B cell (primary cell): ENCODE data around the gene MEG3. TPM values are rescaled to one million over a fixed set of nuclear protein-coding genes. Genes with fewer than 3 reads are reported as not detected.

ENCODE experiments used
- ATAC-seq: fragments of 200-7000 bp; cut with Tn5 transposase; one replicate; pipeline ENCODE4 v1.10.0; 2021; ENCODE audit warnings: low read depth, mild to moderate bottlenecking, moderate number of reproducible peaks, moderate library complexity
- CTCF ChIA-PET: fragments of 350-600 bp; sonication (Branson Sonifier 250); formaldehyde crosslinking; loops from one replicate; lab custom pipeline; 2021; ENCODE audit warnings: antibody characterized with exemption, inconsistent platforms; lab: Charles Lee
- POLR2A ChIA-PET: fragments of 350-600 bp; sonication (Branson Sonifier 250); formaldehyde crosslinking; loops from one replicate; lab custom pipeline; 2021; ENCODE audit warnings: antibody characterized with exemption; lab: Charles Lee
- DNase-seq: peaks from one replicate; pipeline ENCODE4 v3.0.0; 2013
- H2AFZ ChIP-seq: 2 replicates; pipeline ENCODE4 v1.6.1; 2012; ENCODE audit warnings: mild to moderate bottlenecking, low read depth, low read length; ENCODE audit not compliant: insufficient read depth, poor library complexity, severe bottlenecking
- H3K27ac ChIP-seq, 2 donors: 1 replicate in 1 of 2; 2 replicates in 1 of 2; pipeline ENCODE4 v1.5.1; 2012 to 2013; ENCODE audit warnings: low read length in 2 of 2, mild to moderate bottlenecking in 2 of 2, moderate library complexity in 1 of 2
- H3K27me3 ChIP-seq, 4 experiments: fragments of 200-600 bp in 1 of 4; sonication (generic) in 1 of 4; replicated peaks in 1 of 4; 1 replicate in 2 of 4; 2 replicates in 2 of 4; pipeline versions ENCODE4 v1.6.1 to v1.7.0; 2013 to 2016; ENCODE audit warnings: low read length in 3 of 4, mild to moderate bottlenecking in 2 of 4, mixed read lengths in 1 of 4, moderate library complexity in 1 of 4; ENCODE audit not compliant: insufficient read depth in 4 of 4, control insufficient read depth in 3 of 4; ENCODE audit errors: control extremely low read depth in 1 of 4
- H3K36me3 ChIP-seq, 2 experiments: replicated peaks in 1 of 2; 1 replicate in 1 of 2; 2 replicates in 1 of 2; pipeline versions ENCODE4 v1.6.1 to v1.7.1; 2013; ENCODE audit warnings: low read length in 1 of 2; ENCODE audit not compliant: insufficient read depth in 2 of 2, control insufficient read depth in 1 of 2; ENCODE audit errors: control extremely low read depth in 1 of 2, extremely low read depth in 1 of 2
- H3K4me1 ChIP-seq, 2 donors: fragments of 200-600 bp in 1 of 2; sonication (generic) in 1 of 2; 1 replicate in 1 of 2; 2 replicates in 1 of 2; pipeline versions ENCODE4 v1.5.1 to v1.6.1; 2013 to 2017; ENCODE audit warnings: low read length in 2 of 2; ENCODE audit not compliant: control insufficient read depth in 2 of 2, insufficient read depth in 2 of 2
- H3K4me2 ChIP-seq: replicated peaks from 2 replicates; pipeline ENCODE3; 2012; ENCODE audit warnings: mild to moderate bottlenecking, low read depth, low read length; ENCODE audit not compliant: poor library complexity, severe bottlenecking
- H3K4me3 ChIP-seq, 5 experiments: fragments of 200-600 bp in 1 of 5; sonication (generic) in 1 of 5; 1 replicate in 3 of 5; 2 replicates in 2 of 5; pipeline versions ENCODE4 v1.5.1 to v1.7.0; 2011 to 2016; ENCODE audit warnings: low read length in 4 of 5, mild to moderate bottlenecking in 4 of 5, low read depth in 2 of 5, control low read depth in 1 of 5, moderate library complexity in 1 of 5; ENCODE audit not compliant: insufficient read depth in 1 of 5; ENCODE audit errors: control extremely low read depth in 1 of 5, extremely low read depth in 1 of 5
- H3K79me2 ChIP-seq: fragments of 200-600 bp; sonication (generic); one replicate; pipeline ENCODE4 v1.6.0; 2016; ENCODE audit warnings: low read length; ENCODE audit not compliant: control insufficient read depth, insufficient read depth
- H3K9ac ChIP-seq: fragments of 200-600 bp; sonication (generic); 2 replicates; pipeline ENCODE4 v1.6.1; 2017; ENCODE audit warnings: mild to moderate bottlenecking, low read length, moderate library complexity
- H3K9me3 ChIP-seq, 3 donors: one replicate each; pipeline versions ENCODE4 v1.6.1 to v1.7.1; 2013; ENCODE audit warnings: low read length in 2 of 3; ENCODE audit not compliant: control insufficient read depth in 2 of 3, insufficient read depth in 1 of 3; ENCODE audit errors: control extremely low read depth in 1 of 3
- H4K20me1 ChIP-seq: 2 replicates; pipeline ENCODE4 v1.6.0; 2012; ENCODE audit warnings: mild to moderate bottlenecking, low read length; ENCODE audit not compliant: insufficient read depth, control insufficient read depth, poor library complexity, severe bottlenecking
- H3K27ac Mint-ChIP-seq: one replicate; pipeline ENCODE4 v1.8.0; 2021; ENCODE audit warnings: mixed read lengths
- H3K27me3 Mint-ChIP-seq: one replicate; pipeline ENCODE4 v1.8.0; 2021; ENCODE audit warnings: mixed read lengths
- H3K4me1 Mint-ChIP-seq: one replicate; pipeline ENCODE4 v1.8.0; 2021; ENCODE audit warnings: mixed read lengths
- H3K4me3 Mint-ChIP-seq: one replicate; pipeline ENCODE4 v1.8.0; 2021; ENCODE audit warnings: mixed read lengths
- H3K9me3 Mint-ChIP-seq: one replicate; pipeline ENCODE4 v1.8.0; 2022; ENCODE audit warnings: mixed read lengths; ENCODE audit not compliant: insufficient read depth
- CTCF ChIP-seq: fragments of 200-600 bp; IDR thresholded peaks from one replicate; pipeline ENCODE4 v1.8.0; 2022; ENCODE audit warnings: antibody characterized with exemption, mild to moderate bottlenecking
- EZH2 ChIP-seq: IDR thresholded peaks from 2 replicates; pipeline ENCODE4 v1.6.1; 2012; ENCODE audit warnings: borderline replicate concordance, low read depth, mild to moderate bottlenecking, moderate library complexity, low read length; ENCODE audit not compliant: insufficient read depth, poor library complexity, severe bottlenecking
- WGBS: methylation state at CpG from one replicate; pipeline ENCODE4 v1.1.5; 2013; ENCODE audit warnings: missing lambda C conversion rate; ENCODE audit not compliant: insufficient coverage; 5-methylcytosine and 5-hydroxymethylcytosine counted together
- intact Hi-C: fragments of 100-400 bp; cut with micrococcal nuclease; formaldehyde crosslinking; loops from one replicate; pipeline ENCODE4 v1.10.0; 2022
- polyA plus RNA-seq: library from polyadenylated mRNA; depleted of rRNA; stranded (reverse); fragments of >200 nt; gene quantifications from 2 replicates; pipeline ENCODE4 v1.2.3, GENCODE V29; 2012
- total RNA-seq, 2 donors: library from RNA; stranded (reverse); fragments of 120-200 nt in 1 of 2; gene quantifications; 1 replicate in 1 of 2; 2 replicates in 1 of 2; pipeline versions ENCODE4 v1.2.3 to v1.2.4, GENCODE V29; 2013 to 2022

Gene MEG3
- total and polyA plus RNA-seq, 2 donors (not counting 1 experiment from before 2014, with no cell fraction given) = 0.13 TPM; not detected in 1

DNA sequence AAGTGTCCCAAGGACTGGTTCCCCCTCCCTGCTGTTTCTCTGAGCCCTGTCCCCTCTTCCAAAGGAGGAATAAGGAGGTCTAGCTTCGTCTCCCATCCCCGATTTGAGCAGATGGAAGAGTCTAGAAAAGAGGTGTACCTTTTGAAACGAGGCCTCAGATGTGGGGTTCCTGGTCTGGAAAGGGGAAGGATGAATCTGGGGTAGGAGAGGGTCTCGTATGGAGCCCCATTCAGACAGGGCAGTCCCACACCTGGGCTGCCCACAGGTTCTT is 13.3 kb downstream of the MEG3 start:
- H2AFZ ChIP-seq = no peak overlapping the region
- peaks cover 0 to 2% (median 0%) of the 10 kb centered on the region in 3 donors for H3K9me3 ChIP-seq
- ATAC-seq (no peak), DNase-seq (no peak)
- CTCF ChIA-PET = no interaction called here
- no peaks in the 10 kb centered on the region for H3K9me3 Mint-ChIP-seq
- POLR2A ChIA-PET = no interaction called here
- WGBS = 55% methylated on average over 2 of the region's 4 CpGs
- H3K9ac ChIP-seq = no peak overlapping the region
- no peaks in the 10 kb centered on the region for H3K79me2 ChIP-seq
- intact Hi-C loops = no loop called here
- peaks cover 4% of the 10 kb centered on the region for H3K27me3 Mint-ChIP-seq
- TF ChIP-seq EZH2 (no peak), CTCF (no peak)
- H3K4me1 Mint-ChIP-seq = no peaks in the 10 kb centered on the region
- no peak overlapping the region for H3K4me3 ChIP-seq
- H3K27ac Mint-ChIP-seq = no peak overlapping the region
- H3K4me1 ChIP-seq = no peaks in the 10 kb centered on the region
- no peak overlapping the region for H3K27ac ChIP-seq
- no peak overlapping the region for H3K4me2 ChIP-seq
- no peaks in the 10 kb centered on the region for H4K20me1 ChIP-seq
- H3K36me3 ChIP-seq = no peaks in the 10 kb centered on the region
- H3K4me3 Mint-ChIP-seq = no peak overlapping the region
- no peaks in the 10 kb centered on the region for H3K27me3 ChIP-seq

DNA sequence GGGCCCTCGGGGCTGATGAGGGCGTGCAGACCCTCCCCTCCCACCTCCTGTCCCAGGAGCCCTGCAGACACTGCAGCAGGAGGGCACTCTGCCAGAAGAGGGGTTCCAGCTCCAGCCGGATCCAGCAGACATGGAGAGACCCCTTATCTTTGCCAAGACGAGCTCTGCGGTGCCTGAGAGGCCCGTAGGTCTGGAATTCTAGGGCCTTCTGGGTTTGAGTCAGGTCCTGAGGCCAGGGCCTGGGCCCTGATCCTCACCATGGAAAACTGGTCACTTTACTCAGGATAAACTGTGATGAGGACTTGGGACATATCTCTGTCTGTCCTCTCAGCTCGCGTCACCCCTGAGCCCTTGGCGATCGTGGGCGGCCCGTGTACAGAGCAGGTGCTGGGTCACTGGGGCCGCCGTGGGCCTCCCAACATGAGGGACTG is 13.8 kb downstream of the MEG3 start:
- intact Hi-C loops = no loop called here
- Histone ChIP-seq H3K4me3 (no peak overlapping the region), H4K20me1 (no peaks in the 10 kb centered on the region), H2AFZ (no peak overlapping the region), H3K4me2 (no peak overlapping the region), H3K4me1 (no peaks in the 10 kb centered on the region), H3K9me3 (peaks cover 0 to 2% (median 0%) of the 10 kb centered on the region in 3 donors), H3K36me3 (no peaks in the 10 kb centered on the region), H3K9ac (no peak overlapping the region), H3K27me3 (no peaks in the 10 kb centered on the region), H3K79me2 (no peaks in the 10 kb centered on the region), H3K27ac (no peak overlapping the region)
- ATAC-seq (no peak), DNase-seq (no peak)
- Mint-ChIP-seq H3K27me3 (peaks cover 7% of the 10 kb centered on the region), H3K4me1 (no peaks in the 10 kb centered on the region), H3K9me3 (no peaks in the 10 kb centered on the region), H3K27ac (no peak overlapping the region), H3K4me3 (no peak overlapping the region)
- CTCF ChIA-PET = no interaction called here
- POLR2A ChIA-PET = no interaction called here
- no peak for TF ChIP-seq EZH2
- no peak for TF ChIP-seq CTCF
- 89% methylated on average over 10 of the region's 14 CpGs for WGBS
